ENCODE results near the gene SLC16A3.
"Not testable (repeated sequence)": the region's sequence is repeated elsewhere in the genome, so short reads cannot be mapped to it uniquely, and the experiment has no call there.

Gene SLC16A3

GRCh38 chr17:82258555-82258954 is 29.7 kb downstream of the SLC16A3 start:
- Mint-ChIP-seq H3K27me3 (ENCODE audit: low read depth) (no peaks in the 10 kb centered on the region), H3K4me1 (no peaks in the 10 kb centered on the region), H3K36me3 (ENCODE audit: low read depth) (peaks cover 79% of the 10 kb centered on the region), H3K27ac (no peak overlapping the region), H3K9me3 (no peaks in the 10 kb centered on the region), H3K4me3 (no peak overlapping the region)
- no peak for TF ChIP-seq CTCF (IDR thresholded peaks at IDR 0.05; ENCODE audit: unreplicated experiment in 3 of 3)

DNA sequence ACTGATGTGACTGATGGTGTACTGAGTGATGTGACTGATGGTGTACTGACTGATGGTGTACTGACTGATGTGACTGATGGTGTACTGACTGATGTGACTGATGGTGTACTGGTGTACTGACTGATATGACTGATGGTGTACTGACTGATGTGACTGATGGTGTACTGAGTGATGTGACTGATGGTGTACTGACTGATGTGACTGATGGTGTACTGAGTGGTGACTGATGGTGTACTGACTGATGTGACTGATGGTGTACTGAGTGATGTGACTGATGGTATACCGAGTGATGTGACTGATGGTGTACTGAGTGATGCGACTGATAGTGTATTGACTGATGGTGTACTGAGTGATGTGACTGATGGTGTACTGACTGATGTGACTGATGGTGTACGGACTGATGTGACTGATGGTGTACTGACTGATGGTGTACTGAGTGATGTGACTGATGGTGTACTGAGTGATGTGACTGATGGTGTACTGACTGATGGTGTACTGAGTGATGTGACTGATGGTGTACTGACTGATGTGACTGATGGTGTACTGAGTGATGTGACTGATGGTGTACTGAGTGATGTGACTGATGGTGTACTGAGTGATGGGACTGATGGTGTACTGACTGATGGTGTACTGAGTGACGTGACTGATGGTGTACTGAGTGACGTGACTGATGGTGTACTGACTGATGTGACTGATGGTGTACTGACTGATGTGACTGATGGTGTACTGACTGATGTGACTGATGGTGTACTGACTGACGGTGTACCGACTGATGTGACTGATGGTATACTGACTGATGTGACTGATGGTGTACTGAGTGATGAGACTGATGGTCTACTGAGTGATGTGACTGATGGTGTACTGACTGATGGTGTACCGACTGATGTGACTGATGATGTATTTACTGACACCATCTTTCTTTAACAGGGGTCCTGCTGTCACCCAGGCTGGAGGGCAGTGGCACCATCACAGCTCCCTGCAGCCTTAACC is 31.4 kb downstream of the SLC16A3 start:
- not testable (repeated sequence) for H3K27me3 Mint-ChIP-seq (ENCODE audit: low read depth); H3K4me1 Mint-ChIP-seq; H3K9me3 Mint-ChIP-seq; H3K27ac Mint-ChIP-seq; H3K4me3 Mint-ChIP-seq
- H3K36me3 Mint-ChIP-seq (ENCODE audit: low read depth): peaks cover 92% of the 10 kb centered on the region

- TF ChIP-seq CTCF (IDR thresholded peaks at IDR 0.05; ENCODE audit: unreplicated experiment in 3 of 3): no peak
- Mint-ChIP-seq H3K9me3 (no peaks in the 10 kb centered on the region), H3K4me1 (peaks cover 10% of the 10 kb centered on the region), H3K27ac (no peak overlapping the region), H3K36me3 (ENCODE audit: low read depth) (peaks cover 89% of the 10 kb centered on the region), H3K4me3 (no peak overlapping the region), H3K27me3 (ENCODE audit: low read depth) (no peaks in the 10 kb centered on the region)
Measured at GRCh38 chr17:82262344-82262743, 33.5 kb downstream of the SLC16A3 start.

GRCh38 chr17:82263641-82264040 is 34.8 kb downstream of the SLC16A3 start:
- peaks cover 23% of the 10 kb centered on the region for H3K4me1 Mint-ChIP-seq
- no peaks in the 10 kb centered on the region for H3K27me3 Mint-ChIP-seq (ENCODE audit: low read depth)
- no peak for TF ChIP-seq CTCF (IDR thresholded peaks at IDR 0.05; ENCODE audit: unreplicated experiment in 3 of 3)

DNA sequence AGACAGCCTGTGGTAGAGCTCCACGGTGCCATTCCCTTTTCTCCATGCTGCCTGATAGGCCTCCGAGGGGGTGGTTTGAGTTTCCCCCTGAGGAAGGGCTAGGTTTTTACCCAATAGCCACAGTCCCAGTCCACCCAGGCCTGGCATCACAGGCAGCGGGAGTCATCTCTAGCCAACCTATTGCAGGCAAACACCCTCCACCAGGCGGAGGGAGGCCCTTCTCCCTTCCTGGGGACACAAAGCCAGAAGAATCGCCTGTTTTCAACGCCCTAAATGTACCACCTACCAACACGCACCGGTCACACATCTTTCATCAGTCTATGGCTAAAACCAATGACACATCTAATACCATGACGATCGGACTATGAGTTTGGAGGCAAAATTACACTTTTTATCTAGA is 37.3 kb downstream of the SLC16A3 start:
- Mint-ChIP-seq H3K27me3 (ENCODE audit: low read depth) (no peaks in the 10 kb centered on the region), H3K36me3 (ENCODE audit: low read depth) (peaks cover 79% of the 10 kb centered on the region), H3K27ac (peak overlapping the region in 1 of 3 experiments; percentile 58), H3K9me3 (no peaks in the 10 kb centered on the region), H3K4me1 (peaks cover 41% of the 10 kb centered on the region), H3K4me3 (no peak overlapping the region)
- TF ChIP-seq CTCF (IDR thresholded peaks at IDR 0.05; ENCODE audit: unreplicated experiment in 3 of 3): no peak

More at GRCh38 chr17:82263641-82264040, 34.8 kb downstream of the SLC16A3 start:
- peaks cover 85% of the 10 kb centered on the region for H3K36me3 Mint-ChIP-seq (ENCODE audit: low read depth)
- no peak overlapping the region for H3K4me3 Mint-ChIP-seq
- H3K9me3 Mint-ChIP-seq: no peaks in the 10 kb centered on the region
- no peak overlapping the region for H3K27ac Mint-ChIP-seq

GRCh38 chr17:82267575-82268379 is 38.9 kb downstream of the SLC16A3 start:
- peaks cover 48% of the 10 kb centered on the region for H3K4me1 Mint-ChIP-seq
- no peaks in the 10 kb centered on the region for H3K27me3 Mint-ChIP-seq (ENCODE audit: low read depth)
- H3K36me3 Mint-ChIP-seq (ENCODE audit: low read depth): peaks cover 70% of the 10 kb centered on the region
- peak overlapping the region; percentile 11 to 66 (median 34) for H3K4me3 Mint-ChIP-seq
- H3K27ac Mint-ChIP-seq: peak overlapping the region; percentile 47 to 92 (median 61)
- no peaks in the 10 kb centered on the region for H3K9me3 Mint-ChIP-seq
- TF ChIP-seq CTCF (IDR thresholded peaks at IDR 0.05; ENCODE audit: unreplicated experiment in 3 of 3): no peak
